Activated gamma-delta T cell (primary cell): ENCODE measurements around the gene XCL1.

Experiments used
- DNase-seq: peaks from one replicate; lab custom pipeline; 2025; lab: John Stamatoyannopoulos, UW

Gene XCL1

GRCh38 chr1:168605443-168605842 lies 29.0 kb downstream of the XCL1 start:
- DNase-seq, result no peak

- no peak for DNase-seq
Measured at GRCh38 chr1:168606096-168606495, 29.7 kb downstream of the XCL1 start.

- DNase-seq, result no peak
Measured at GRCh38 chr1:168607872-168608428, 31.5 kb downstream of the XCL1 start.

GRCh38 chr1:168608796-168609715 lies 32.7 kb downstream of the XCL1 start:
- DNase-seq, result no peak

- DNase-seq, result no peak
Measured at GRCh38 chr1:168609741-168610510, 33.5 kb downstream of the XCL1 start.

- DNase-seq, result no peak
Measured at GRCh38 chr1:168613038-168613451, 36.6 kb downstream of the XCL1 start.

- DNase-seq, result no peak
Measured at GRCh38 chr1:168613691-168614231, 37.4 kb downstream of the XCL1 start.

- DNase-seq, result no peak
Measured at GRCh38 chr1:168614235-168614634, 37.8 kb downstream of the XCL1 start.

GRCh38 chr1:168615965-168616364 lies 39.6 kb downstream of the XCL1 start:
- no peak for DNase-seq

- DNase-seq, result no peak
Measured at GRCh38 chr1:168617974-168618750, 41.8 kb downstream of the XCL1 start.

GRCh38 chr1:168618886-168619285 lies 42.5 kb downstream of the XCL1 start:
- no peak for DNase-seq

- DNase-seq, result no peak
Measured at GRCh38 chr1:168621356-168621755, 45.0 kb downstream of the XCL1 start.

GRCh38 chr1:168623003-168623828 lies 46.8 kb downstream of the XCL1 start:
- no peak for DNase-seq

- DNase-seq, result no peak
Measured at GRCh38 chr1:168623831-168624230, 47.4 kb downstream of the XCL1 start.

- no peak for DNase-seq
Measured at GRCh38 chr1:168626326-168626725, 49.9 kb downstream of the XCL1 start.

GRCh38 chr1:168627370-168627769 lies 51.0 kb downstream of the XCL1 start:
- DNase-seq, result no peak

- no peak for DNase-seq
Measured at GRCh38 chr1:168628807-168629206, 52.4 kb downstream of the XCL1 start.

GRCh38 chr1:168629466-168629865 lies 53.1 kb downstream of the XCL1 start:
- DNase-seq, result no peak
